ENCODE data around the gene TMPRSS6.
A peak's percentile ranks its signal among the peaks of the same experiment; 100 is the strongest.

Gene TMPRSS6

GRCh38 chr22:37117092-37117491 lies 7.6 kb upstream of the TMPRSS6 start:
- no peak for DNase-seq (ENCODE audit: low read depth)

DNA sequence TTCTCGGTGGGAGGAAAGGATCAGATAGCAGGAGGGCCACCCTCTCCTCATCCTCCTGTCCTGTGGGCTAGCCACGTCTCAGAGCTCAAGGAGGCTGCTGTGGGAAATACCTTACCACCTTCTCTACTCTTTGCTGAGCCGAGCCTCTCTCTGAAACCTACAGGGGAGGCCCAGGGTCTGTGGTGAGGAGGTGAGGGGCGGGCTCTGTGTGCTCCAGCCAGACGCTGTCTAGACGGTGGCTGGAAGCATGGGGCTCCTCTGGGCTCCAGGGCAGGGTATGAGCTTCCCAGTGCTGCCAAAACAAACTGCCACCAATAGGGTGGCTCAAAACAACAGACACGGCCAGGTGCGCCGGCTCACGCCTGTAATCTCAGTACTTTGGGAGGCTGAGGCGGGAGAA lies 5.5 kb upstream of the TMPRSS6 start:
- DNase-seq (ENCODE audit: low read depth), result no peak

GRCh38 chr22:37113757-37114156 lies 4.2 kb upstream of the TMPRSS6 start:
- DNase-seq (ENCODE audit: low read depth), result no peak

GRCh38 chr22:37112084-37112728 lies 2.7 kb upstream of the TMPRSS6 start:
- no peak for DNase-seq (ENCODE audit: low read depth)

DNA sequence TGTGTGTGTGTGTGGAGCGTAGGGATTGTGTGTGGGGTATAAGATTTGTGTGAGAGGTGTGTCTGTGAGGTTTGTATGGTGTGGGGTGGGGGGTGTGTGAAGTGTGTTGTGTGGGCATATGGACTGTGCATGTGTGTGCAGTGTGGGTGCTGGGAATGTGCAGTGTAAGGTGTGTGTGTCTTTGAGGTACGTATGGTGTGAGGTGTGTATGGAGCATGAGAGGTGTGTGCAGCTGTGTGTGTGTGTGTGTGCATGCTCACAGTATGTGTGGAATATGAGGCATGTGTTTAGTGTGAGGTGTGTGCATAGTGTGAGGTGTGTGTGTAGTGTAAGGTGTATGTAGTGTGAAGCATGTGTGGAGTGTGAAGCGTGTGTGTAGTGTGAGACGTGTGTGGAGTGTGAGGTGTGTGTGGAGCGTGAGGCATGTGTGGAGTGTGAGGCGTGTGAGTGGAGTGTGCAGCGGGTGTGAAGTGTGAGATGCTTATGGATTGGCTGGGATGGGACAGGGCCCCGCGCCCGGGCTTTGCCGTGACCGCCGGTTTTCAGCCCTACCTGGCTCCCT lies 1.7 kb upstream of the TMPRSS6 start:
- DNase-seq (ENCODE audit: low read depth), result no peak

DNA sequence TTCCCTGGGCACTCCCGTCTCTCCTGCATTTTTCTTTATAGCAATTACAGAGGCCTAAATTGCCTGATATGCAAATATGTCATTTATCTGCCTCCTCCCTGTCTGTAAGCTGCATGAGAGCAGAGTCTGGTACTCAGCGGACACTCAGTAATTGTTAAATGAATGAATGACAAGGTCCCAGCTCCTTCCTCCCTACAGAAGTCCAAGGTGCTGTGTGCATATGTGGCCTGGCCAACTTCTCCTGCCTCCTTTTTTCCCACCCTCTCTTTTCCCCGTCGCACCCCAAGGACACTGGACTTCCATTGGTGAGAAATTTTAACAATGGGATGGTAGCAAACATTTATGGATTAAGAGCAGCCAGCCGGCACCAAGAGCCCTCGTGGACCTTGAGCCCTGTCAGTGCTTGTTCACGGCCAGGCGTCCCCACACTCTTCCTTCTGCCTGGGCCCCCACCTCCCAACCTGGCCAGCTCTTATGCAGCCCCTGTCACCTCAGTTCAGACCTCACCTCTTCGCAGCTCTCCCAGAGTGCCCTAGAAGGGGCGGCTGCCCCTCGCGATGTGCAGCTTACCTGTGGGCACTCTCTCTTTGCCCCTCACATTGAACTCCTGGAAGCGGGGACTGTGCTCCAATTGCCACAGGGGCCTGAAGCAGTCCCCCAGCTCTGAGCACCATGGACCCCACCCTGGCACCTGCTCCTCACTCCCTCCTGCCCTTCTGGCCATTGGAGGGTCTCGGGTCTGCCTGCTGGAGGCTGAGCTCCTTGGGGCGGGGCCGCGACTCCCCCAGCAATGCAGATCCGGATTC lies 1.5 kb downstream of the TMPRSS6 start:
- no peak for DNase-seq (ENCODE audit: low read depth)

DNA sequence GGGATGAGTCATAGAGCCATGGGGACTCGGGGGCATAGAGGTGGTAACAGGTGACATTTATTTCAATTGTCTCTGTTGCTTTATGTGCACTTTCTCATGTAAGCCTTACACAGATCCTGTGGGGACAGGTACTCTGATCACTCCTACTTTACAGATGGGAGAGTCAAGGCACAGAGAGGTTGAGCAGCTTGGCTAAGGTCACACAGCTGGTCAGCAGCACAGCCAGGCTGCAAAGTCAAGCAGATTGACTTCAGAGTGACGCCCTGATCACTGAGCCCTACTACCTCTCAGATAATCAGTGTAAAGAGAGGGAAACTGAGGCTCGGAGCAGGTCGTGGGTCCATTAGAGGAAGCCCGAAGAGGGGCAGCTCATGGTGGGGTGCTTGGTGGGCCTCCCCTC lies 3.5 kb downstream of the TMPRSS6 start:
- no peak for DNase-seq (ENCODE audit: low read depth)

- no peak for DNase-seq (ENCODE audit: low read depth)
Observed at GRCh38 chr22:37105154-37105553, 4.4 kb downstream of the TMPRSS6 start.

DNA sequence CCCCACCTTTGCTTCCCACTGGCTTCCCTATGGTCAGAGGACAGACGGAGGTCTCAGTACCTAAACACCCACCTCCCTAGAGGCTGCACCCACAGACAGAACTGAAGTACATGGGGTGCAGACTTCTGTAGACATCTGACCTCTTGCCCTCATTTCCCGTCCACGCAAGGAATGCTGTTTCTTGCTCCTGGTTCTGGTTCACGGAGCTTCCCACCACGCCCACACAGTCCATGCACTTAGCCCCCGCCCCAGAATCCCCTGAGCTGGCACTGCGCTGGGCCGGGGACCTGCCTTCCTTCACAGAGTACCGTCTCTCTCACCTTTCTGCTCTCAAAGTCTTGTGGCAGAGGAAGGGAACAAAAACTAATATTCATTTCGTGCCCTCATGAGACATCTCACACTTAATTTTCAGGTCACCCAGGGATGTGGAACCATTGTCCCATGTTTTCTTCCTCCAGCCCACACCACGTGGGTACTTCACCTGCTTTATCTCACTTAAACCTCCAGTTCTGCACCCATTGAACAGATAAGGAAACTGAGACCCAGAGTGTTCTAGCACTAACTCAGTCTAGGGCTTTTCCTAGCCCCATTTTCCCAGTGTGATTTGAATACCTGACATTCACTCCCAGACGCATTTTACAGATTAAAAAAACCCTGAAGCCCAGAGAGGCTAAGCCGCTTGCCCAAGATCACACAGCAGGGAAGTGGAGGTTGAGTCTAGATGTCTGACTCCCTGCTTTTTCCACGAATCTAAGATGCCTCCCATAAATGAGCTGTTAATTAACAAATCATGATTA lies 5.7 kb downstream of the TMPRSS6 start:
- no peak for DNase-seq (ENCODE audit: low read depth)

DNA sequence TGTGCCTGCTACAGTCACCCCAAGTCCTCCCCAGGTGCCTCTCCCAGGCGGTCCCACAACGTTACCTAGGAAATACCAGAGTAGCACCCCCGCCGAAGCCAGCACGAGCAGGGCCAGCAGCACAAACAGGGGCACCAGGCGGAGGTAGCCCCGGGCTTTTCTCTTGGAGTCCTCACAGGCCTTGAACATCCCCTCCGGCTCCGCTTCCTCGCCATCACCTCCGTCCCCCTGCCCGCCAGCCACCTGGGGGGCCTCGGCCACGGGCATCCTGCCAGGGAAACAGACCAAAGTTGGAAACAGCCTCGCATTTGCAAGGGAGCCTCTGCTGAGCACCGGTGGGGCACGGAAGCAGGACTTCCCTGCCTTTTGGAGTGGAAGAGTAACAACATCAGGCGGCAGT lies 6.4 kb downstream of the TMPRSS6 start:
- no peak for DNase-seq (ENCODE audit: low read depth)

DNA sequence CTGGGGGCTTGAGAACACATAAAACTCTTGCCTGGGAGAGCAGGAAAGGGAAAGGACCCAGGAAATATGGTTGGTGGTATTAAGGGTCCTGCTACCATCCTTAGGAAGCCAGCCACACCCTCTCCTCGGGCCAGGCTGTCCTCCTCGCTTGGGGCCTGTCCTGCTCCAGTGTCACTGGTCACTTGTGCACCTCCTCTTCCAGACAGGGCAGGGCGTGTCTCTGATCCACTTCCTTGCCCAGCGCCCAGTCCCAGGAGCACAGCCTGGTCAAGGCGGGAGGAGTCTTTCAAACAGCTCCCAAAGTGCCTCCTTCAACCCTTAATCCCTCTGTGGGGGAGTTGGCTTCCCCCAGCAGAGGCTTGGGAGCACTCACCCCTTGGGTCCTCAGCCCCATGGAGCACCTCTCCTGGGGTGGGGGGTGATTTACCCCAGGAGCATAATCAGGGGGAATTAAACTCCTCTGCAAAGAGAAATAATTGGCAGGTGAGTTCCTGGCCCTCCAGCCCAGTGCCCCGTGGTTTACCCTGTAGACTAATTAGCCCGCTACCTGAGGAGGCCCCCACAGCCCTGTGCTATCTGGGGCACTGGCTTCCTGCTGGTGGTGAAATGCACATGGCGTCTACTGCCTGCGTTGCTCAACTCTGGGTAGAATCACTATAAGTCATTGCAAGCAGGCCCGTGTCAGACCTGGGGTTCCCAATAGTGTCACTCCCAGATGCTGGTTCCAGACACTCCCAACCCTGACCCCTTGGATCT lies 8.0 kb downstream of the TMPRSS6 start:
- no peak for DNase-seq (ENCODE audit: low read depth)

DNA sequence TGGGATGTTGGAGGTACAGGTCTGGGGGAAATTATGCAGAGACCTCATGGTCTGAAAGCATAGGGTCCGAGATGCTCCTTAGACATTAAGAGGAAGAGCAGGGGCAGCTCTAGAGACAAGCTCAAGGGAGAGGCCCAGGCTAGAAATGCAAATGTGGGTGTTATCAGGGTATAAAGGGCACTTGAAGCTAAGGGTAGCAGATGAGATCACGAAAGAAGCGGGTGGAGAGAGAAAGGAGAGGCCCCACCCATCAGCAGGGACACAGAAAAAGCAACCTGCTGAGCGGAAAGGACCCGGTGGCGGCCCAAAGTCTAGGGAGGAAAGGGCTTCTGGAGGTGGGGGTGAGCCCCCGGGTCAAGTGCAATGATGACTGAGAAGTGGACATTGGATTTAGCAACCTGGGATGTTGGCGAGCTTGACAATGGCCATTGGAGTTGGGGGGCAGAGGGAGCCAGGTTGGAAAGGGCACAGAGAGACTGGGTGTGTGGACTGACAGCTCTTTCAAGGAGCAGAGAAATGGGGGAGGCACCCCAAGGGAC lies 8.9 kb downstream of the TMPRSS6 start:
- no peak for DNase-seq (ENCODE audit: low read depth)

GRCh38 chr22:37098976-37099591 lies 10.4 kb downstream of the TMPRSS6 start:
- DNase-seq (ENCODE audit: low read depth), result no peak

DNA sequence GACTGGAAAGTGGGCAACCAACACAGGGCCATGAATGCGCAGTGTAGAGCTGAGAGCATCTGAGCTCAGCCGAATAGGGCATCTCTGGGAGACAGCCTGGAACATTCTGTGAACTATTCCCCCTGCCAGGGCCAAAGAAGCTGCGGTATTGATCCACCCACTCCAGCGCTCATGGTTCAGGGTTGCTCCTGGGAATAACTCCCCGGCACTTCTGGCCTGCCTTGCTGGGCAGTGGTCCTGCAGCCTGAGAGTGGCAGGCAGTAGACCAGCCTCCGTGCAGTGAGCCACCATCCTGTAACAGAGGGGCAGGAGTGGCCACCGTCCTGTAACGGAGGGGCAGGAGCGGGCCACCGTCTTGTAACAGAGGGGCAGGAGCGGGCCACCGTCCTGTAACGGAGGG lies 12.2 kb downstream of the TMPRSS6 start:
- no peak for DNase-seq (ENCODE audit: low read depth)

DNA sequence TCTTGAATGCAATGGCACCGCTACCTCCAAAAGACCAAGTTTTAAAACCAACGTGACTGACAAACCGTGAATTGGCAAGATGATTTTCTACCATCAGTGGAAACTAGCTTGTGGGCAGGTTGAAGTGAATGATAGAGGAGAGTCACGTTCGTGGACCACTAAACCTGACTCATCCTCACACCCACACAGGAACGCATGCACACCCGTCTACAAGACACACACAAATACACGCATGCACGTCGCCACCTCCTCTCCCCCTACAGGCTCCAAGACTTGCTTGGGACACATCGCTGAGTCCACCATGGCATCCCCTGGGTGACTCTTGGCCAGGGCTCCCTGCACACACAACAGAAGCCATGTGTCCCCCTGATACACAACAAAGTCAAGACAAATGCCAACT lies 14.4 kb downstream of the TMPRSS6 start:
- peak; percentile 58 for DNase-seq (ENCODE audit: low read depth)

- no peak for DNase-seq (ENCODE audit: low read depth)
Observed at GRCh38 chr22:37094239-37094638, 15.3 kb downstream of the TMPRSS6 start.

GRCh38 chr22:37092997-37093396 lies 16.5 kb downstream of the TMPRSS6 start:
- DNase-seq (ENCODE audit: low read depth), result no peak

DNA sequence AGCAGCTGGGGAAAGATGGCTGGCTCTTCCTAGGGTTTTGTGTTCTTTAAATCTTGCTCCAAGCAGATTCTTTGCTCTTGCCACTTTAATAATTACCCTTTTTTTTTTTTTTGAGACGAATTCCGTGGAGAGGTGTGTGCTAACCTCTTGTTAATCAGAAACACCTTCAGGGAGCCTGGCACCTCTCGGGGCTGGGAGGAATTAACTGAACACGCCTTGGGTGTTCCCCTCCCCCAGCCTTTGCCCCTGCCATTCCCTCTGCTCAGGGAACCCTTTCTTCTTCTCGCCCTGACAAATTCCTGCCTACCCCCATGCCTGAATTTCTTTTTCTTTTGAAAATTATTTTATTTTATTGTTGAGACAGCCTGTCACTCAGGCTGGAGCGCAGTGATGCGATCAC lies 17.5 kb downstream of the TMPRSS6 start:
- no peak for DNase-seq (ENCODE audit: low read depth)

DNA sequence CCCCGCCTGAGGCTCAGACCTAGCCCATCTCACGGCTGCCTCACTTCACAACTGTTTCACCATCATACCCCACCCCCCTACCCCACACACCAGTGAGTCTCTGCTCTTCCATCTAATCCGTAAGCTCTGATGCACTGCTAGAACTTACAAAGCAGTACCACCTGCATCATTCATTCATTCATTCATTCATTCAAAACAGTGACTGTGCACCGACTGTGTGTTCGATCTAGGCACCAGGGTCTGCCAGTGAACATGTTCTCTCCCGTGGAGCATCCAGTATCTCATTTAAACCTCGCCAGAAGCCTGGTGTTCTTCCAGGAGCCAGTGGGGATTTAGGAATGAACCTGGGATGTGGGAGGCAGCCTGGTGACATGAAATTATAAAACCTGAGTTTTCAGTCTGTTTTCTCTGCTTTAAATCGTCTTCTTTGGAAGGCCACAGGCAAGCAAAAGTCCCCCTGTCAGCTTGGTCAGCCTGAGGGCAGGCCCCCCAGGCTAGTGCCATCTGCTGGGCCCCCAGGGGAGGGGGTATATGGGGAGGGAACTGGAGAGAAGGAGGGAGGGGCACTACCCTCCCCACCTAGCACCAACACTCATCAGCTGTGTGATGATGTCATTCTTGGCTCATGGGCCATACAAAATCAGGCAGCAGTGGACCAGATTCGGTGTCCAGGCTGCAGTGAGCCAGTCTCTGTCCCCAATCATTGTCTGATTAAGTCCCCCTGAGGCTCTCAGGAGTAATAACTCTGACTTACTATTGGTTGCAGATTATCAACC lies 18.4 kb downstream of the TMPRSS6 start:
- DNase-seq (ENCODE audit: low read depth), result no peak

GRCh38 chr22:37089434-37089833 lies 20.1 kb downstream of the TMPRSS6 start:
- no peak for DNase-seq (ENCODE audit: low read depth)

All from activated T-helper 9 cell treated with anti-CD3 and anti-CD28 coated beads, Interleukin-2, amount 50 U/mL, for 16 hours (primary cell).